ENCODE measurements around the gene PLEK2. TPM values are rescaled to one million over a fixed set of nuclear protein-coding genes. Genes with fewer than 3 reads are reported as not detected.
A peak's percentile ranks its signal among the peaks of the same experiment; 100 is the strongest.
"Not testable (repeated sequence)": the region's sequence is repeated elsewhere in the genome, so short reads cannot be mapped to it uniquely, and the experiment has no call there.

Gene PLEK2
- total RNA-seq, 1 experiment from 2014 or later = not detected

DNA sequence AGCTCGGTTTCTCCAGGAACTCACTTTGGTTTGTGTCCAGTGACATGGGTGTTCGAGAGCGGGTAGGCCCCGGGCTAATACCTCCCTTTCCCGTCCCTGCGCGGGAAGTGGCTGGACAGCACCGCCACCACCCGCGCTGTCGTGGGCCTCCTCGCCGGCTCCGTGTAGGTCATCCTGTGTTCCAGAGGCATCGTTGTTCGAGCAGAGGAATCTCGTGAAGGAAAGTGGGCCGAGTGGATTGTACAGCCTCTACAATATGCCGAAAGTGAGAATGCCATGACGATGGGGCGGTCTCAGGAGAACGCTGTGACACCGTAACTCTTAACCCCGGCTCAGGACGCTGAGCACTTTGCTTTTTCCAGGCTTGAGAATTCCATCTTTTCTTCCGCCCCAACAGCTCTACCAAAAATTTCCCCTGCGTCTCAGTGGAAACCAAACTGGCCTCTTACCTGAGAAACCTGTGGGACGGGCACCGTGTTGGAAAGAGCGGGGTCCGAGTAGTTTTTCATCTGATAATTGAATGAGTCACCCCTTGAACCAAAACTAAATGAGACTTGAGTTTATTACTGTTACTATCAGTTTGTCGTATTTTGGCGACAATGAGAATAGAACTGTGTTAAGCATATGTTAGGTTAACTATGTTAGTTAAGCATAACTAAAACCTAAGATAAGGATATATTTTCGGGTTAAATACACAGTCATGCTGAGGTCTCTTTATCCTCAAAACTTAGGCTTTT is 51.3 kb downstream of the PLEK2 start:
- DNase-seq (ENCODE audit: low spot score) = no peak

DNA sequence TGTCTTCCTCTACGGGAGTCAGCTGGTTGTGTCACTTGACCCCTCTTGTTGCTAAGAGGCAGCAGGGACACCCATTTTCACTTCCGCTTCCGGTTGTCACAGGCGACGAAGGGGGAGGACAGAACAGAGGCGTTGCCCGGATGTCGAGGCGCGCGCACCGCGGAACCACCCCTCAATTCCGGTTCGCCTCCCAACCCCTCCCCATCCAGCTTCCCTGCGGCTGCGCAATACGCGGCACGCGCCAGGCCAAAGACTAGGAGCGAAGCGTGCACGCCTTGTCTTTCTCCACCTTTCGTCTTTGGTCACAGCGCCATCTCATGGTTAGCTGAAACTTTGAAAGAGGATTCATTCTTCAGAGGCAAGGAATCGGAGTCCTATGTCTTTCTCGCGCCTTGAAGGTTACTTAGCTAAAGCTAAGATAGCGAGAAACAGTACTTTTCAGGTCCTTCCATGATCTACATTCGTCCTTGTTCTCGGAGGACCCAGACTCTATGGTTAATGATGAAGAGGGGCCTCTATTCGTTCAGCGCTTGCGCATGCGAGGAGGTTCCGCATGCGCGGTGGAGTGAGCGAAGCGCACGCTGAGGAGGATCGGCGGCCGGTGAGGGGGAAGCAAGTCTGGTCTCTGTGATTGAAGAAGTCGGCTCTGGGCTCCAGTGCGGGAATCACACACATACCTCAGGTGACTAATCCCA is 52.0 kb downstream of the PLEK2 start, which contains the start of the genes ATP6V1D and EIF2S1:
Gene ATP6V1D (minus strand): TSS at position 30 of the 695 bp plus-strand sequence. CDS start 106 bp downstream, outside the sequence.
Gene EIF2S1 (plus strand): TSS at position 554 of the 695 bp plus-strand sequence. CDS start 4,440 bp downstream, outside the sequence.
- DNase-seq (ENCODE audit: low spot score) = peak; percentile 99

DNA sequence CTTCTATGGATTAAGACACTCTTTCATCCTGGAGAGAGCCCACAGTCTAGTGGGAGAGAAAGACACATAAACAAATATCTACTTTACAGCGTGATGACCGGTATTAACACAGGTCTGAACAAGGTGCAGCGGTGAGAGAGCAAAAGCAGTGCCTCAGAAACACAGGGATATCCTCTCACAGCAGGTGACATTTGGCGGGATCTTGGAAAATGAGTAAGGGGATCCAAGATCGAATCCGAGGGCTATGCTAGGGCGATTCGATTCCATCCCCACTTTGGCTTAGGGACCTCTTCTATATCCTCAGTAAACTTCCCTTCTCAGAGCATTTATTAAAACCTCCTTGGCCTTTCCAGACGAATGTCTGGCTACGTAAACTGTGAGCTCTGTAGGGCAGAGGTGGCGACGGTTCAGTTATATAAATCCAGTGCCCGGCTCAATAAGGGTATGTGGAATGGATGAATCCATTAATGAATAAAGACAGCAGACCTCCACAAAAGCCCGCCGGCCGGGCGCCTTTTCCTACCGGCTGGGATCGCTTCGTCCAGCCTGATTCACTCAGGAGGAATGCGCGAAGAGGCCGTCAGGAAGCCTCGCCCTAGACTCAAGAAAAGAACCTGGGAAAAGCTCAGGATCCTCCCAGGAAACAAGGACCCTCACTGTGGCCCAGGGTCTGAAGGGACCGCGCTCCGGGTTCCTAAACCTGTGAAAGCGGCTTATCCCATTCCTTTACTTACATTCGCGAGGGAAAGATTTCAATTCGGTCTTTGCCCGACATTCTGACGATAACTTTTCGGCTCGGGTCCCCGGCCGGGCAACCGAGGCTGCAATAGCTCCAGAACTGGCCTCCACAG is 52.8 kb downstream of the PLEK2 start:
- no peak for DNase-seq (ENCODE audit: low spot score)

DNA sequence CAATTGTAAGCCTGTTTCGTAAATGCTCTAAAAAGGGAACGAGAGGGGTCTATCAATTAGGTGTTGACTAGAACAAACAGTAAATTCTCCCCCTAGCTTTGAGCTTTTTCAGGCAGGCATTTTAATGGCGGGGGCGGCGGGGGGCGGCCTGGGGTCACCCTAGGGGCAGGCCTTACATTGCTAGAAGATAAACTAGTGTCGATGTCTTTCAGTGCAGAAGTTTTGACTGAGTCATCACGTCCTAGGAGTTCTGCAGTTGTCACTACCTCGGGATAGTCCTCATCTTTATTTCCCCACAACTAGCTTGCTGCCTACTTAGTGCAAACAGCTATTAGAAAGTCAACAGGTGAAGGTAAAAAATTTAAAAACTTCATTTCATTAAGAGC is 54.0 kb downstream of the PLEK2 start:
- DNase-seq (ENCODE audit: low spot score) = no peak

- DNase-seq (ENCODE audit: low spot score) = no peak
Measured at GRCh38 chr14:67357186-67357968, 54.6 kb downstream of the PLEK2 start.

DNA sequence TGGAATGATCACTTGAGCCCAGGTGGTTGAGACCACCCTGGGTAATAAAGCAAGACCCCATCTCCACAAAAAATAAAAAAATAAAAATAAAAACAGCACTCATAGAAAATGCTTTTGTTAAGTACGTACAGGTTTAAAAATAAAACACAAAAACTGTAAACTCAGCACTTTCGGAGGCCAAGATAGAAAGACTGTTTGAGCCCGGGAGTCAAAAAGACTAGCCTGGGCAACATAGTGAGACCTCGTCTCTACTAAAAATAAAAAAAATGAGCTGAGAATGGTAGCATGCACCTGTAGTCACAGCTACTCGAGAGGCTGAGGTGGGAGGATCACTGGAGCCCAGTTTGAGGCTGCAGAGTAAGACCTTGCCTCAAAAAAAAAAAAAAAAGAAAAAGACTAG is 59.9 kb downstream of the PLEK2 start:
- DNase-seq (ENCODE audit: low spot score) = no peak

DNA sequence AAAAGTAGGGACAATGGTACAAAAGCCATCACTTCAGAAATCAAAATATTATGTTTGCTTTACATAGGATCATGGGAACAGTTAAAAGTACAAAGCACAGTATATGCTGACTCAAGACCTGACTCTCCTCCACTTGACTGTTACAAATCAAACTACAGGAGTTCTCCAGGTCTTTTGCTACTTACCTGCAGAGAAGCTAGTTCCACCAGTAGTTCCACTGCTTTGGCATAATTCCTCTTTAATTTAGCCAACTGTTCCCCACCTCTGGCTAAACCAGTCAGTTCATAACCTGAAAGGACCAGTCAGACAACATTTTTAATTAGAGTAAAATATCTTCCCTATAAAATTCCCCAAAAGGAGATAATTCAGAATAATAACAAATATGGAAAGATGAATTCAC is 66.4 kb downstream of the PLEK2 start:
- no peak for DNase-seq (ENCODE audit: low spot score)

GRCh38 chr14:67343601-67344230 is 68.2 kb downstream of the PLEK2 start:
- DNase-seq (ENCODE audit: low spot score) = no peak

- not testable (repeated sequence) for DNase-seq (ENCODE audit: low spot score)
Measured at GRCh38 chr14:67341231-67341630, 70.7 kb downstream of the PLEK2 start.

Other genes starting within 250 kb of the PLEK2 start
- gene GARIN2, start 222.7 kb downstream of the PLEK2 start, total RNA-seq (2014; rRNA removed; shearing (Covaris generic)) = not detected in 2 replicates
- 20.4 and 24.2 TPM in 2 replicates for gene PALS1, start 170.7 kb downstream of the PLEK2 start, total RNA-seq (2014; rRNA removed; shearing (Covaris generic))
- gene ATP6V1D, start 52.4 kb downstream of the PLEK2 start, total RNA-seq (2014; rRNA removed; shearing (Covaris generic)) = 92.3 and 130 TPM in 2 replicates
- 241 and 295 TPM in 2 replicates for gene EIF2S1, start 51.8 kb downstream of the PLEK2 start, total RNA-seq (2014; rRNA removed; shearing (Covaris generic))
- gene TMEM229B, start 76.6 kb upstream of the PLEK2 start, total RNA-seq (2014; rRNA removed; shearing (Covaris generic)) = 4.9 and 5.7 TPM in 2 replicates
- 0.94 and 1.8 TPM in 2 replicates for gene PLEKHH1, start 121.1 kb upstream of the PLEK2 start, total RNA-seq (2014; rRNA removed; shearing (Covaris generic))
- gene PIGH, start 188.1 kb upstream of the PLEK2 start, total RNA-seq (2014; rRNA removed; shearing (Covaris generic)) = 27.5 and 31.5 TPM in 2 replicates
- gene ARG2, start 207.8 kb upstream of the PLEK2 start, total RNA-seq (2014; rRNA removed; shearing (Covaris generic)) = 26.3 and 29.2 TPM in 2 replicates

Data from H4 (cell line).